ENCODE measurements around the gene JMJD1C.
"Not testable (repeated sequence)": the region's sequence is repeated elsewhere in the genome, so short reads cannot be mapped to it uniquely, and the experiment has no call there.

JMJD1C gene

DNA sequence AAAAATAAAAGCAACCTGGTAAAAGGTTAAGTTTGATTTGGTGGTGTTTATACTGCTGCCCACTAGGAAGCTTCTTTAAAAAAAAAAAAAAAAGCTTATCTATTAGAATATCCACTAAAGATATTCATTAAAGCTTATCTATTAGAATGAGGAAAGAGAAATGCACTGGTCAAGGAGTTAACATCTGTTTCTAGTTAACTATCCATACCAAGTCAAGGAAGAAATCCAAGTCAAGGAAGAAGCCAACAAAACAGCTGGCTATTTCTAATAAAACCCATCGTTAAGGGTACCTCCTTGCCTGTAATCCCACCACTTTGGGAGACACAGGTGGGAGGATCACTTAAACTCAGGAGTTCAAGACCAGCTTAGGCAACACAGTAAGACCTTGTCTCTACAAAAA, 82.6 kb downstream of the JMJD1C start:
- TF ChIP-seq, protein P1, sequence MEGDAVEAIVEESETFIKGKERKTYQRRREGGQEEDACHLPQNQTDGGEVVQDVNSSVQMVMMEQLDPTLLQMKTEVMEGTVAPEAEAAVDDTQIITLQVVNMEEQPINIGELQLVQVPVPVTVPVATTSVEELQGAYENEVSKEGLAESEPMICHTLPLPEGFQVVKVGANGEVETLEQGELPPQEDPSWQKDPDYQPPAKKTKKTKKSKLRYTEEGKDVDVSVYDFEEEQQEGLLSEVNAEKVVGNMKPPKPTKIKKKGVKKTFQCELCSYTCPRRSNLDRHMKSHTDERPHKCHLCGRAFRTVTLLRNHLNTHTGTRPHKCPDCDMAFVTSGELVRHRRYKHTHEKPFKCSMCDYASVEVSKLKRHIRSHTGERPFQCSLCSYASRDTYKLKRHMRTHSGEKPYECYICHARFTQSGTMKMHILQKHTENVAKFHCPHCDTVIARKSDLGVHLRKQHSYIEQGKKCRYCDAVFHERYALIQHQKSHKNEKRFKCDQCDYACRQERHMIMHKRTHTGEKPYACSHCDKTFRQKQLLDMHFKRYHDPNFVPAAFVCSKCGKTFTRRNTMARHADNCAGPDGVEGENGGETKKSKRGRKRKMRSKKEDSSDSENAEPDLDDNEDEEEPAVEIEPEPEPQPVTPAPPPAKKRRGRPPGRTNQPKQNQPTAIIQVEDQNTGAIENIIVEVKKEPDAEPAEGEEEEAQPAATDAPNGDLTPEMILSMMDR (IDR thresholded peaks at IDR 0.05; ENCODE audit: low read depth, low read length) = no peak
- no peak for DNase-seq (ENCODE audit: extremely low read depth, low read depth)

- no peak for DNase-seq (ENCODE audit: extremely low read depth, low read depth)
- TF ChIP-seq, protein P1 (IDR thresholded peaks at IDR 0.05; ENCODE audit: low read depth, low read length) = no peak
These were observed 83.7 kb downstream of the JMJD1C start for GRCh38 chr10:63382066-63382465.

GRCh38 chr10:63377305-63377661, 88.5 kb downstream of the JMJD1C start:
- DNase-seq (ENCODE audit: extremely low read depth, low read depth) = not testable (repeated sequence)

GRCh38 chr10:63376560-63377304, 89.0 kb downstream of the JMJD1C start:
- peak; percentile 82 for DNase-seq (ENCODE audit: extremely low read depth, low read depth)
- TF ChIP-seq, protein P1 (IDR thresholded peaks at IDR 0.05; ENCODE audit: low read depth, low read length) = no peak

GRCh38 chr10:63375859-63376258, 89.9 kb downstream of the JMJD1C start:
- DNase-seq (ENCODE audit: extremely low read depth, low read depth) = peak; percentile 12
- TF ChIP-seq, protein P1 (IDR thresholded peaks at IDR 0.05; ENCODE audit: low read depth, low read length) = no peak

DNA sequence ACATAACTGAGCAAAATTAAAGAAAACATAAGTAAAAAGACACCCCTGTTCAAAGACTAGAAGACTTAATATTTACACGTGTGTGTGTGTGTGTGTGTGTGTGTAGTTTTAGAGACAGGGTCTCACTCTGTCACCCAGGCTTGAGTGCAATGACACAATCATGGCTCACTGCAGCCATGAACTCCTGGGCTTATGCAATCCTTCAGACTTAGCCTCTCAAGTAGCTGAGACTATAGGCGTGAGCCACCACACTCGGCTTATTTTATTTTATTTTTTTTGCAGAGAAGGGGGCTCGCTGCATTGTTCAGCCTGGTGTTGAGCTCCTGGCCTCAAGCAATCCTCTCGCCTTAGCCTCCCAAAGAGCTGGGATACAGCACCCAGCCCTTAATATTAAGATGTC, 90.3 kb downstream of the JMJD1C start:
- TF ChIP-seq, protein P1 (IDR thresholded peaks at IDR 0.05; ENCODE audit: low read depth, low read length) = no peak
- DNase-seq (ENCODE audit: extremely low read depth, low read depth) = no peak

DNA sequence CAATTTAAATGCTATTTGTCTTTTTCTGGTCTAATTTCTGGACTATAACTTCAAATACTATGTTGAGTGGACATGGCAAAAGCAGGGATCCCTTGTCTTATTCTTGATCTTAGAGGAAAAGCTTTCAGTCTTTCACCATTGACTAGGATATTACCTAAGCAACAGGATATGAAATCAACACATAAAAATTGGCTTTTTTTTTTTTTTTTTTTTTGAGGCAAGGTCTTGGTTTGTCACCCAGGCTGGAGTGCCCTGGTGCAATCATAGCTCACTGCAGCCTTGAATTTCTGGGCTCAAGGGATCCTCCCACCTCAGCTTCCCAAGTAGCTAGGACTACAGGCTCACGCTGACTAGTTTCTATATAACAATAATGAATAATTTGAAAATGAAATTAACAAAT, 90.8 kb downstream of the JMJD1C start:
- TF ChIP-seq, protein P1 (IDR thresholded peaks at IDR 0.05; ENCODE audit: low read depth, low read length) = no peak
- no peak for DNase-seq (ENCODE audit: extremely low read depth, low read depth)

DNA sequence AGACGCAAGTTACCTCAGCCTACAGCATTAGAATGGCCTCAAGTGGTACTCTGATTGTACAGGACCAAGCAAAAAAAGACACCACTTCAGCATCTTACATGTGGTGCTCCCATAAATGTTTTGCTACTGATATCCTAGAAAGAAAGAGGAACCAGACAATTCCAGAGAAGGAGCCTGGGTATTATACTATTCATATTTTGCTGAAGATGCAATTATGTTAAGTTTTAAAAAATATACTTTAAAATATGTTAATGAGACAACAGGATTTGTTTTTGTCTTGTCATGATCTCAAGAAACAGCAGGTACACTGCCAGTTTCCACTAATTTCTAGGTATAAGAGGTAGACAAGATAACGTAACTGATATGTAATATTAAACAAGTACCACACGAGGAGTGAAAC, 92.6 kb downstream of the JMJD1C start:
- no peak for DNase-seq (ENCODE audit: extremely low read depth, low read depth)
- TF ChIP-seq, protein P1 (IDR thresholded peaks at IDR 0.05; ENCODE audit: low read depth, low read length) = no peak

Data from AG09319 (cell line).